Measurements from ENCODE around the gene STK11.
A peak's percentile ranks its signal among the peaks of the same experiment; 100 is the strongest.

DNA sequence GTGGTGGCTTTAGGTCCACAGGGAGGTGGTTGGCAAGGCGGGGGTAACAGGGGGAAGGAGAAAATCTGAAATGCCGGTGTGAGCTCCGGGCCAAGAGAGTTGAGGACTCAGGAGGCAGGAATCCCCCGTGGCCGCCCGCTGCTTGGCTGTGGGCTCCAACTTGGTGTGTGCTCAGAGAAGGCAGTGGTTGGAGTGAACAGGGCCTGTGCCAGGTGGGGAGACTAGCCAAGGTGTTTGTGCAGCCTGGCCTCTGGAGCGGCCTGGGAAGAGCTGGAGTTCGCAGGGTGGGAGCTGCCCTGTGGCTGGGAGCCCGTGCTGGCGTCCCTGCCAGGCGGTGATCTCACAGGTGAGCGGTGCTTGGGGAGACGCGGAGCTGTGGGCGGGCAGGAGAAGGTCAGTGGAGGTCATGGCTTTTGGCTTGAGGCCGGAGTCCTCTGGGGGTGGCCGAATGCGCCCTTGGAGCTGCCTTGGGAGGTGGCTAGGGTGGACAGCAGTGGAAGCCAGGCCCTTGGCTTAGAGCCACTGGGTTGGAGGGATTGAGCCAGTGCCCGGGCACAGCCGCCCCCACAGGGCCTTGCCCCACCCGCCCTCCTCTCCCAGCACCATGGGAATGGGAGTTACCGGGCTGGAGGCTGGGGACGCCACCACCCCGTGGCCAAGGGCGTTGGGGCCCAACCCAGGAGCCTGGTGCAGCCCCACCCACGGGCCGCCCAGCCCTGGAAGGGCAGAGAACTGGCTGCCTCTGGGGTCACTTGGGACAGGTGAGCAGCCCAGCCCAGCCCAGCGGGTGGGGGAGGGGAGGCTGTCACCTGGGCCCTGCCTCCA lies 56.4 kb downstream of the STK11 start:
- peak; percentile 90 to 98 (median 98) for TF ChIP-seq POLR2A (IDR thresholded peaks at IDR 0.05)
- TF ChIP-seq, protein P1, sequence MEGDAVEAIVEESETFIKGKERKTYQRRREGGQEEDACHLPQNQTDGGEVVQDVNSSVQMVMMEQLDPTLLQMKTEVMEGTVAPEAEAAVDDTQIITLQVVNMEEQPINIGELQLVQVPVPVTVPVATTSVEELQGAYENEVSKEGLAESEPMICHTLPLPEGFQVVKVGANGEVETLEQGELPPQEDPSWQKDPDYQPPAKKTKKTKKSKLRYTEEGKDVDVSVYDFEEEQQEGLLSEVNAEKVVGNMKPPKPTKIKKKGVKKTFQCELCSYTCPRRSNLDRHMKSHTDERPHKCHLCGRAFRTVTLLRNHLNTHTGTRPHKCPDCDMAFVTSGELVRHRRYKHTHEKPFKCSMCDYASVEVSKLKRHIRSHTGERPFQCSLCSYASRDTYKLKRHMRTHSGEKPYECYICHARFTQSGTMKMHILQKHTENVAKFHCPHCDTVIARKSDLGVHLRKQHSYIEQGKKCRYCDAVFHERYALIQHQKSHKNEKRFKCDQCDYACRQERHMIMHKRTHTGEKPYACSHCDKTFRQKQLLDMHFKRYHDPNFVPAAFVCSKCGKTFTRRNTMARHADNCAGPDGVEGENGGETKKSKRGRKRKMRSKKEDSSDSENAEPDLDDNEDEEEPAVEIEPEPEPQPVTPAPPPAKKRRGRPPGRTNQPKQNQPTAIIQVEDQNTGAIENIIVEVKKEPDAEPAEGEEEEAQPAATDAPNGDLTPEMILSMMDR (IDR thresholded peaks at IDR 0.05), result peak in 2 of 7 experiments; percentile 5 to 7

Measured in body of pancreas (tissue), 4 donors.